Parathyroid adenoma (tissue), 2 donors: ENCODE measurements around the gene CDH11.

Source experiments
- H2AFZ ChIP-seq: fragments of 300-600 bp; sonication (generic); one replicate; pipeline ENCODE4 v1.7.0; 2017; ENCODE audit warnings: antibody characterized with exemption, mild to moderate bottlenecking
- H3K27ac ChIP-seq: fragments of 300-600 bp; sonication (generic); one replicate; pipeline ENCODE4 v1.7.0; 2017
- H3K27me3 ChIP-seq: fragments of 300-600 bp; sonication (generic); one replicate; pipeline ENCODE4 v1.7.0; 2017; ENCODE audit warnings: low read length; ENCODE audit not compliant: control insufficient read depth, insufficient read depth
- H3K36me3 ChIP-seq: fragments of 300-600 bp; sonication (generic); one replicate; pipeline ENCODE4 v1.7.0; 2017; ENCODE audit warnings: low read length; ENCODE audit not compliant: control insufficient read depth, insufficient read depth
- H3K4me1 ChIP-seq: fragments of 300-600 bp; sonication (generic); one replicate; pipeline ENCODE4 v1.7.0; 2017; ENCODE audit warnings: control low read depth
- H3K4me2 ChIP-seq: fragments of 300-600 bp; sonication (generic); one replicate; pipeline ENCODE4 v1.7.0; 2017; ENCODE audit warnings: low read length
- H3K4me3 ChIP-seq: fragments of 300-600 bp; sonication (generic); one replicate; pipeline ENCODE4 v1.7.0; 2017; ENCODE audit warnings: low read depth, low read length
- H3K79me2 ChIP-seq: fragments of 300-600 bp; sonication (generic); one replicate; pipeline ENCODE4 v1.7.0; 2017; ENCODE audit warnings: control low read depth
- H3K9ac ChIP-seq: fragments of 300-600 bp; sonication (generic); one replicate; pipeline ENCODE4 v1.7.0; 2017; ENCODE audit warnings: mild to moderate bottlenecking
- H3K9me3 ChIP-seq: fragments of 300-600 bp; sonication (generic); one replicate; pipeline ENCODE4 v1.7.0; 2017; ENCODE audit warnings: low read length; ENCODE audit not compliant: control insufficient read depth
- TF ChIP-seq, protein P1 (sequence below): fragments of 300-600 bp; sonication (generic); IDR thresholded peaks from one replicate; pipeline ENCODE4 v1.7.0; 2017; ENCODE audit warnings: antibody characterized with exemption, mild to moderate bottlenecking
- donor health status: primary hyperparathyroidism.

The CDH11 gene

DNA sequence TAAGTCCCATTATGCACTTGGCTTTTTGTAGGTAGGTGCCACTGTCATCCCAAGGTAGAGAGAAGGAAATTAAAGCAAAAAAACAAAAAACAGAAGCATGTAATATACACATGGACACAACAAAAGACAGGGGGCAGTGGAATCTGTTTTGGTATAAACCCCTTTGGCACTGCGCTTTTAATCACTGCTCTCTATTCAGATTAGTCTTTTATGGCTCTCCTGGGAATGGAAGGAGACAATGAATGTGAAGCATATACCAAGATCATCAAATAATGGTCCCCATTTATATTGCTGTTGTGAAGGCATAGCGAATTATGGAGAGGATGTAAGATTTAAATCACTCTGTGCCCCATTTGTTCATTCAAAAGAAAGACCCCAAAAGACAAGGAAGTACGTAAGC is 17.4 kb downstream of the CDH11 start:
- no peaks in the 10 kb centered on the region for H3K79me2 ChIP-seq
- no peaks in the 10 kb centered on the region for H3K4me1 ChIP-seq
- no peak overlapping the region for H3K9ac ChIP-seq

GRCh38 chr16:65102326-65102725 is 19.5 kb downstream of the CDH11 start:
- H3K36me3 ChIP-seq: no peaks in the 10 kb centered on the region
- no peak overlapping the region for H3K27ac ChIP-seq
- H3K4me1 ChIP-seq: no peaks in the 10 kb centered on the region
- no peak overlapping the region for H2AFZ ChIP-seq
- no peaks in the 10 kb centered on the region for H3K27me3 ChIP-seq
- H3K9ac ChIP-seq: no peak overlapping the region
- H3K9me3 ChIP-seq: no peaks in the 10 kb centered on the region
- no peak overlapping the region for H3K4me3 ChIP-seq
- H3K4me2 ChIP-seq: no peak overlapping the region
- no peaks in the 10 kb centered on the region for H3K79me2 ChIP-seq
- TF ChIP-seq, protein P1, sequence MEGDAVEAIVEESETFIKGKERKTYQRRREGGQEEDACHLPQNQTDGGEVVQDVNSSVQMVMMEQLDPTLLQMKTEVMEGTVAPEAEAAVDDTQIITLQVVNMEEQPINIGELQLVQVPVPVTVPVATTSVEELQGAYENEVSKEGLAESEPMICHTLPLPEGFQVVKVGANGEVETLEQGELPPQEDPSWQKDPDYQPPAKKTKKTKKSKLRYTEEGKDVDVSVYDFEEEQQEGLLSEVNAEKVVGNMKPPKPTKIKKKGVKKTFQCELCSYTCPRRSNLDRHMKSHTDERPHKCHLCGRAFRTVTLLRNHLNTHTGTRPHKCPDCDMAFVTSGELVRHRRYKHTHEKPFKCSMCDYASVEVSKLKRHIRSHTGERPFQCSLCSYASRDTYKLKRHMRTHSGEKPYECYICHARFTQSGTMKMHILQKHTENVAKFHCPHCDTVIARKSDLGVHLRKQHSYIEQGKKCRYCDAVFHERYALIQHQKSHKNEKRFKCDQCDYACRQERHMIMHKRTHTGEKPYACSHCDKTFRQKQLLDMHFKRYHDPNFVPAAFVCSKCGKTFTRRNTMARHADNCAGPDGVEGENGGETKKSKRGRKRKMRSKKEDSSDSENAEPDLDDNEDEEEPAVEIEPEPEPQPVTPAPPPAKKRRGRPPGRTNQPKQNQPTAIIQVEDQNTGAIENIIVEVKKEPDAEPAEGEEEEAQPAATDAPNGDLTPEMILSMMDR: no peak

More for the DNA sequence above, 17.4 kb downstream of the CDH11 start:
- Histone ChIP-seq H3K36me3 (no peaks in the 10 kb centered on the region), H3K27me3 (no peaks in the 10 kb centered on the region), H3K4me3 (no peak overlapping the region), H3K4me2 (no peak overlapping the region), H3K9me3 (no peaks in the 10 kb centered on the region), H3K27ac (no peak overlapping the region), H2AFZ (no peak overlapping the region)
- TF ChIP-seq, protein P1: no peak

GRCh38 chr16:65101009-65101408 is 20.9 kb downstream of the CDH11 start:
- Histone ChIP-seq H3K4me2 (no peak overlapping the region), H3K79me2 (no peaks in the 10 kb centered on the region), H3K27me3 (no peaks in the 10 kb centered on the region), H3K9ac (no peak overlapping the region), H2AFZ (no peak overlapping the region), H3K36me3 (no peaks in the 10 kb centered on the region), H3K4me1 (no peaks in the 10 kb centered on the region), H3K4me3 (no peak overlapping the region), H3K9me3 (no peaks in the 10 kb centered on the region), H3K27ac (no peak overlapping the region)
- TF ChIP-seq, protein P1: no peak

GRCh38 chr16:65099607-65100006 is 22.3 kb downstream of the CDH11 start:
- H3K79me2 ChIP-seq: no peaks in the 10 kb centered on the region
- H3K27ac ChIP-seq: no peak overlapping the region
- no peaks in the 10 kb centered on the region for H3K36me3 ChIP-seq
- H3K27me3 ChIP-seq: no peaks in the 10 kb centered on the region
- no peak overlapping the region for H3K9ac ChIP-seq
- no peaks in the 10 kb centered on the region for H3K4me1 ChIP-seq
- no peak overlapping the region for H3K4me3 ChIP-seq
- no peak overlapping the region for H2AFZ ChIP-seq
- H3K4me2 ChIP-seq: no peak overlapping the region
- H3K9me3 ChIP-seq: no peaks in the 10 kb centered on the region
- TF ChIP-seq, protein P1: no peak

DNA sequence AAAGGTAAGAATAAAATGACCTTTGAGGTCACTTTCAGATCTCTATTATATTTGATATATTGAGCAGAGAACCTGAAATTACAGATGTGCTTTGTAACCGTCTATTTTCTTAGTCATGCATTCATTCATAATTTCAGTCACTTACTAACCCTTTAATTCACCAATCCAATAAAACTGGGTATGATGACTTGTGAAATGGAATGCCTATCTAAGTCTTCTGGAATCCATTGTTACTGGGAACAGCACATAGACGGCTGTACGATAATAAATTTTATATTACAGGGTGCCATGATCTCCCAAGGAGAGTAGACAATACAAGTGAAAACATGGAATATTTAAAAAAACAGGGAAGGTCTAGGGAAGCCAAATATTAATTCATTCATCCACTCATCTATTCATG is 22.9 kb downstream of the CDH11 start:
- Histone ChIP-seq H3K4me3 (no peak overlapping the region), H3K9ac (no peak overlapping the region), H3K9me3 (no peaks in the 10 kb centered on the region), H3K27ac (no peak overlapping the region), H3K79me2 (no peaks in the 10 kb centered on the region), H3K4me2 (no peak overlapping the region), H3K4me1 (no peaks in the 10 kb centered on the region), H2AFZ (no peak overlapping the region), H3K27me3 (no peaks in the 10 kb centered on the region), H3K36me3 (no peaks in the 10 kb centered on the region)
- TF ChIP-seq, protein P1: no peak
